ENCODE results near the gene SELPLG.
A peak's percentile ranks its signal among the peaks of the same experiment; 100 is the strongest.
"Not testable (repeated sequence)": the region's sequence is repeated elsewhere in the genome, so short reads cannot be mapped to it uniquely, and the experiment has no call there.

The SELPLG gene

DNA sequence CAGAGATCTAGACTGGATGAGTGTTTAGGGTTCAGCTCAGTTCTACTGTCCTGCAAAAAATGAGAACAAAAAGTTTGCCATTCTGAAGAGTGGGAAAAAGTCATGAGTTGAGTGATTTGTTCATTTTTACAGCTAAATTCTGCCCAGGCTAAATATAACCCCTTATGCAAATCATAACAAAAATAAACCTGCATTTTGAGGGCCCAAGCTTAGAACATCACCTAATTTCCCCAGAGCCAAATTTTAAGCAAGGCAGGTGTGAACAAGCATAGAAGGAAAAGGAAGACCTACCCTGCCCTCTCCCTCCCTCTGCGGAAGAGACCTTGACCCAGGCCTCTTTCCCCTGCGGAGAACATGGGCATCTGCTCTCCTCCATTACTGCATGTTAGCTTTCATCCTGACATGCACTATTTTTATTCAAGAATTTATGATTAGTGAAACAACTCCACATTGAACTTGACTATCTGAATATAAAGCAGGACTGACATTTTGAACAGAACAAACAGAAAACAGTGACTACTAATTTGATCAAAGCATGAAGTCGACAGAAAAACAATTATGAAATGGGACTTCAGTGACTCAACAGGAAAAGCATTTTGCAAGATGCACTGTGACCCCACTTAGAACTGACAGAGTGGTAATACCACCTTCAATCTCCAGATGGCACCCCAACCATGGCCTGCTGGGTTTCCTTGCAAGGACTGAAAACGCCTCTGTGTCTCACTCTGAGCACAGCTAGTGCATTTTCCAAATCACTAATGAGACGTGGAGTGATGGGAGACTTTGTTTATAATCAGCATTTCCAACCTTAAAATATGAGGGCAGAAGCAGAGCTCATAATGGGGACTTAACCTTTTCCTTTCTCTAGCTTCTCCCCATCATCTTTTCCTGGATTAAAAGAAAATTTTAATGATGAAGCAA is 30.9 kb upstream of the SELPLG start:
- Histone ChIP-seq H3K4me2 (ENCODE audit: low read depth, low read length, poor library complexity, severe bottlenecking) (no peak overlapping the region), H2AFZ (ENCODE audit: low read length) (no peak overlapping the region), H3K9me2 (replicated peaks; ENCODE audit: low read depth, low read length) (no peaks in the 10 kb centered on the region), H3K9me3 (ENCODE audit: insufficient read depth, low read depth, low read length) (no peaks in the 10 kb centered on the region), H3K4me3 (ENCODE audit: low read length, poor library complexity, severe bottlenecking) (no peak overlapping the region), H4K20me1 (ENCODE audit: insufficient read depth, low read length, poor library complexity, severe bottlenecking) (peaks cover 4% of the 10 kb centered on the region), H3K9ac (ENCODE audit: low read depth, low read length, poor library complexity, severe bottlenecking) (peak overlapping the region; percentile 17), H3K79me2 (ENCODE audit: insufficient read depth, low read length) (peaks cover 60% of the 10 kb centered on the region), H3K27me3 (ENCODE audit: insufficient read depth, low read length, poor library complexity, severe bottlenecking) (no peaks in the 10 kb centered on the region), H3K4me1 (ENCODE audit: insufficient read depth, low read length, poor library complexity, severe bottlenecking) (peaks cover 10% of the 10 kb centered on the region), H3F3A (ENCODE audit: low read depth) (no peaks in the 10 kb centered on the region), H3K36me3 (ENCODE audit: insufficient read depth, low read length) (peaks cover 25% of the 10 kb centered on the region; the same call in 1 of the 2 replicates)
- TF ChIP-seq CTCF (conservative IDR thresholded peaks at IDR 0.05; ENCODE audit: low read length) (peak; percentile 96), EZH2phosphoT487 (IDR thresholded peaks at IDR 0.05; ENCODE audit: borderline replicate concordance) (no peak)

GRCh38 chr12:108663324-108664015 is 29.8 kb upstream of the SELPLG start:
- no peaks in the 10 kb centered on the region for H3F3A ChIP-seq (ENCODE audit: low read depth)
- H3K4me3 ChIP-seq (ENCODE audit: low read length, poor library complexity, severe bottlenecking) = no peak overlapping the region
- peaks cover 4% of the 10 kb centered on the region for H4K20me1 ChIP-seq (ENCODE audit: insufficient read depth, low read length, poor library complexity, severe bottlenecking)
- H3K4me1 ChIP-seq (ENCODE audit: insufficient read depth, low read length, poor library complexity, severe bottlenecking) = peaks cover 10% of the 10 kb centered on the region
- no peak overlapping the region for H3K4me2 ChIP-seq (ENCODE audit: low read depth, low read length, poor library complexity, severe bottlenecking)
- no peaks in the 10 kb centered on the region for H3K9me3 ChIP-seq (ENCODE audit: insufficient read depth, low read depth, low read length)
- TF ChIP-seq CTCF (conservative IDR thresholded peaks at IDR 0.05; ENCODE audit: low read length) (no peak), EZH2phosphoT487 (IDR thresholded peaks at IDR 0.05; ENCODE audit: borderline replicate concordance) (no peak)
- no peaks in the 10 kb centered on the region for H3K9me2 ChIP-seq (replicated peaks; ENCODE audit: low read depth, low read length)
- H3K36me3 ChIP-seq (ENCODE audit: insufficient read depth, low read length) = peaks cover 32% of the 10 kb centered on the region; the same call in 1 of the 2 replicates
- H2AFZ ChIP-seq (ENCODE audit: low read length) = no peak overlapping the region
- H3K79me2 ChIP-seq (ENCODE audit: insufficient read depth, low read length) = peaks cover 57% of the 10 kb centered on the region
- no peaks in the 10 kb centered on the region for H3K27me3 ChIP-seq (ENCODE audit: insufficient read depth, low read length, poor library complexity, severe bottlenecking)
- no peak overlapping the region for H3K9ac ChIP-seq (ENCODE audit: low read depth, low read length, poor library complexity, severe bottlenecking)

DNA sequence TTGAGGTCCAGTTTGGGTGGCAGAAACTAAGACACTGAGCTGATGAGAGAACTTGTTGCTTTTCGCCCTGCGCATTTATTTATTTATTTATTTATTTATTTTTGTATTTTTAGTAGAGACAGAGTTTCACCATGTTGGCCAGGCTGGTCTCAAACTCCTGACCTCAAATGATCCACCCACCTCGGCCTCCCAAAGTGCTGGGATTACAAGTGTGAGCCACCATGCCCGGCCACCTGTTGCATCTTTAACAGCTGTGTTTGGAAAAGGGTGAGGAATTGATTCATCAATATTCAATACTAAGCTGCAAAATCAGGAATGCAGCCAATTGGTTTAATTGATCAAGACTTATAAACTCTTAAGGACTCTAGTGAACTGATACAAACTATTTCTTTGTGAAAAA is 24.4 kb upstream of the SELPLG start:
- not testable (repeated sequence) for H3K4me1 ChIP-seq (ENCODE audit: insufficient read depth, low read length, poor library complexity, severe bottlenecking); H2AFZ ChIP-seq (ENCODE audit: low read length); H3K4me2 ChIP-seq (ENCODE audit: low read depth, low read length, poor library complexity, severe bottlenecking); H3K27me3 ChIP-seq (ENCODE audit: insufficient read depth, low read length, poor library complexity, severe bottlenecking); H4K20me1 ChIP-seq (ENCODE audit: insufficient read depth, low read length, poor library complexity, severe bottlenecking); H3K9me3 ChIP-seq (ENCODE audit: insufficient read depth, low read depth, low read length); H3K4me3 ChIP-seq (ENCODE audit: low read length, poor library complexity, severe bottlenecking); H3F3A ChIP-seq (ENCODE audit: low read depth); H3K9me2 ChIP-seq (replicated peaks; ENCODE audit: low read depth, low read length); H3K9ac ChIP-seq (ENCODE audit: low read depth, low read length, poor library complexity, severe bottlenecking)
- Histone ChIP-seq H3K36me3 (ENCODE audit: insufficient read depth, low read length) (peaks cover 57% of the 10 kb centered on the region; the same call in 1 of the 2 replicates), H3K79me2 (ENCODE audit: insufficient read depth, low read length) (peaks cover 11% of the 10 kb centered on the region)
